Fibroblast of skin of right quadriceps (primary cell): ENCODE data around the gene RPS4Y1.

Source experiments
- DNase-seq: peaks from one replicate; pipeline ENCODE4 v3.0.0-alpha.2; 2013

Gene RPS4Y1

DNA sequence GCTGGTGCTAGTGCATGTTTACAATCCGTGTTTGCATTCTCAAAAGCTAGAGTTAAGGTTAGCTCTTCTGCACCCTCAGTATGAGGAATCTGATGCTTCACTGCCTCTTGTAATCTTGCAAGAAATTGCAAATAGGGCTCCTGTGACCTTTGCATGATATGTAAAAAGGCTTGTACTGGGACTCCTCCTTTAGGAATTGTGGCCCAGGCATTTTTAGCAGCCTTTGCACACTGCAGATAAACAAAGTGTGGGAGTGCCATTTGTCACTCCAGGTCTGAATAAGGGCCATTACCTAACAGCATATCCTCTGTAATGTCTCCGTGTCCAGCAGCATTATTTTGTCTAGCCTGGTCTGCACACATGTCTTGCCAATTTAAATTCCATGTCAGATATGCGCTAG is 44.5 kb downstream of the RPS4Y1 start:
- DNase-seq, result no peak

DNA sequence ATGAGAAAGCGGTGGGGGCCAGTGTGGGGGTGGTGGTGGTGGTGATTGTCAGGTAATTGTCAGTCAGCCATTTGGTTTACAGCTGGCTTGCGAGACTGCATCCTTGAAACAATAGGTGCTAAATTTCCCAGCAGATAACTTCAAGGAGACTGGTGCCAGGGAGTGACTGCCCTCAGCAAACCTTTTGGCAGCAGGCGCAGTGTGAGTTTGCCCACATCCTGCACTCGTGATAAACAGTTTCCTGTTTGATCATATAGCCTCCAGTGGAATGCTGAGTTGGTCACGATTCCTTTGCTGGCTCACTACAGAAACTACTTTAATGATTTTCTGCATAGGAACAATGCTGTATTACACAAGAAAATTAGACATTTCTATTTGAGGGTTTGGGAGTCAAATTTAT is 46.0 kb downstream of the RPS4Y1 start:
- DNase-seq, result peak; percentile 78

DNA sequence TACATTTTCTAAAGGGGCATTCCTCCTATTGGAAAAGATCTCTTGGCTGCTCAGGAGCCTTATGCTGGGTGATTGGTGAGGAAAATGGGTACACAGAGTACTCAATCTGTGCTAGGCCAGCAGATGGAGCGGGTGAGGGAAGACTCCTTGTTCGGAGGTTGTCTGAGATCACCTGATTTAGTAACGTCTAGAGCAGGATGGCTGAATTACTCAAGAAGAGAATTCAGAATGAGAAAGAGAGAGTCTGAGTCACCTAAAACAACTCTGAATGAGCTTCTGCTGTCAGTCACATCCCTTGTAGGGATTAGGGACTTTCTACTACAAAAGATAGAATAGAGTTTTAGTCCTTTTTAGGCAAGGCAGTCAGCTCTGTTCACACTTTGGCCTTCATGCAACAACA is 46.6 kb downstream of the RPS4Y1 start:
- DNase-seq, result peak; percentile 51

DNA sequence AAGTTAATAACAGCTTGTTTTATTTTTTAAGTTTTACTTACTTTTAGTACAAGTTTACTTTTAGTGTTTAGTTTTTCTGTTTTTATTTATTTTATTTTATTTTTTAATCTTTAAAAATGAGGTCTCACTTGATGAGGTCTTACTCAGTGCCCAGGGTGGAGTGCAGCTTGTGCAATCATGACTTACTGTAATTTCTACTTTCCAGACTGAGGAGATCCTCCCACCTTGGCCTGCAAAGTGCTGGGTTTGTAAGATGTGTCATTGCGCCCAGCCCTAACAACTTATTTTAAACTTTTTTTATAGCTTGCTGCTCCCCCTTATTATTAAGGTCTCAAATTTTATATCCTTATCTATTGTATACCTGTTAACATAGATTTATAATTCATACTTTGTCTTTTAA is 52.1 kb downstream of the RPS4Y1 start:
- no peak for DNase-seq

DNA sequence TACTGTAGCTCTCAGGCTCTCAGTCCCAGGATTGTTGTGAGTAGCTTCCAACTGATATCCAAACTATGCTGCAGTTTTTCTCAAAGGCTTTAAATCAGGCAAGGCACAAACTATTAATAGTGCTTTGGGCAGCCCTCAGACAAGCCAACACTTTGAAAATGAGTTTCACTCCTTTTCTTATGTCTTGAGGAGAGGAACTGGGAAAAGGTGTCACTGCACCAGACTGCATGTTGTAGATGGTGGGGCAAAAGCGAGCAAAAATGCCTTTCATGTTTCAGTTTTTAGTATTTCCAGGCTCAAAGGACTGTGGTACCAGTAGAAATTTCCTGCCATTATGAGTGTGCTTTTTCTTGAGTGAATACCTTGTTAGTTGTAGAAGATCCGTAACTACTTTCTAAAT is 54.6 kb downstream of the RPS4Y1 start:
- DNase-seq, result no peak

- peak; percentile 70 for DNase-seq
These were observed 66.0 kb downstream of the RPS4Y1 start for GRCh38 chrY:2907356-2907755.

- DNase-seq, result peak; percentile 47
These were observed 71.8 kb downstream of the RPS4Y1 start for GRCh38 chrY:2913066-2913815.
